ENCODE data around the gene MGAT4C.
"Not testable (repeated sequence)": the region's sequence is repeated elsewhere in the genome, so short reads cannot be mapped to it uniquely, and the experiment has no call there.

The MGAT4C gene

GRCh38 chr12:86134561-86134960 lies 121.6 kb downstream of the MGAT4C start:
- DNase-seq (ENCODE audit: low spot score), result no peak

- DNase-seq (ENCODE audit: low spot score), result not testable (repeated sequence)
Measured at GRCh38 chr12:86126900-86127299, 129.3 kb downstream of the MGAT4C start.

GRCh38 chr12:86122846-86123468 lies 133.2 kb downstream of the MGAT4C start:
- no peak for DNase-seq (ENCODE audit: low spot score)

GRCh38 chr12:86118161-86118560 lies 138.0 kb downstream of the MGAT4C start:
- no peak for DNase-seq (ENCODE audit: low spot score)

- DNase-seq (ENCODE audit: low spot score), result no peak
Measured at GRCh38 chr12:86117711-86118110, 138.5 kb downstream of the MGAT4C start.

- DNase-seq (ENCODE audit: low spot score), result no peak
Measured at GRCh38 chr12:86104087-86104486, 152.1 kb downstream of the MGAT4C start.

GRCh38 chr12:86097161-86097560 lies 159.0 kb downstream of the MGAT4C start:
- no peak for DNase-seq (ENCODE audit: low spot score)

GRCh38 chr12:86091681-86092080 lies 164.5 kb downstream of the MGAT4C start:
- no peak for DNase-seq (ENCODE audit: low spot score)

GRCh38 chr12:86081843-86082242 lies 174.3 kb downstream of the MGAT4C start:
- no peak for DNase-seq (ENCODE audit: low spot score)

- not testable (repeated sequence) for DNase-seq (ENCODE audit: low spot score)
Measured at GRCh38 chr12:86059052-86059451, 197.1 kb downstream of the MGAT4C start.

GRCh38 chr12:86057092-86057845 lies 198.9 kb downstream of the MGAT4C start:
- no peak for DNase-seq (ENCODE audit: low spot score)

- DNase-seq (ENCODE audit: low spot score), result no peak
Measured at GRCh38 chr12:86052921-86053320, 203.3 kb downstream of the MGAT4C start.

- no peak for DNase-seq (ENCODE audit: low spot score)
Measured at GRCh38 chr12:86050010-86050409, 206.2 kb downstream of the MGAT4C start.

- DNase-seq (ENCODE audit: low spot score), result no peak
Measured at GRCh38 chr12:86044396-86044795, 211.8 kb downstream of the MGAT4C start.

GRCh38 chr12:86042062-86042461 lies 214.1 kb downstream of the MGAT4C start:
- no peak for DNase-seq (ENCODE audit: low spot score)

GRCh38 chr12:86018361-86018760 lies 237.8 kb downstream of the MGAT4C start:
- no peak for DNase-seq (ENCODE audit: low spot score)

GRCh38 chr12:86015026-86015425 lies 241.2 kb downstream of the MGAT4C start:
- DNase-seq (ENCODE audit: low spot score), result no peak

GRCh38 chr12:86006727-86007126 lies 249.5 kb downstream of the MGAT4C start:
- DNase-seq (ENCODE audit: low spot score), result no peak

GRCh38 chr12:85998074-85998473 lies 258.1 kb downstream of the MGAT4C start:
- no peak for DNase-seq (ENCODE audit: low spot score)

GRCh38 chr12:85996280-85996679 lies 259.9 kb downstream of the MGAT4C start:
- no peak for DNase-seq (ENCODE audit: low spot score)

- no peak for DNase-seq (ENCODE audit: low spot score)
Measured at GRCh38 chr12:85993746-85994145, 262.4 kb downstream of the MGAT4C start.

- no peak for DNase-seq (ENCODE audit: low spot score)
Measured at GRCh38 chr12:85985996-85986395, 270.2 kb downstream of the MGAT4C start.

GRCh38 chr12:85983601-85984000 lies 272.6 kb downstream of the MGAT4C start:
- DNase-seq (ENCODE audit: low spot score), result no peak

- DNase-seq (ENCODE audit: low spot score), result no peak
Measured at GRCh38 chr12:85979641-85980040, 276.6 kb downstream of the MGAT4C start.
